ENCODE data around the gene GPALPP1. TPM values are rescaled to one million over a fixed set of nuclear protein-coding genes. Genes with fewer than 3 reads are reported as not detected.
"Not testable (repeated sequence)": the region's sequence is repeated elsewhere in the genome, so short reads cannot be mapped to it uniquely, and the experiment has no call there.

The GPALPP1 gene
- total and polyA plus RNA-seq, 8 donors, result 8.1 to 42.6 (median 20.3) TPM

- WGBS, 5 donors, result 75 to 90% (median 80%) methylated on average over 7 of the region's 7 CpGs
- DNase-seq, result no peak
- no peak for TF ChIP-seq EP300 (IDR thresholded peaks at IDR 0.05)
- TF ChIP-seq POLR2A (IDR thresholded peaks at IDR 0.05), result no peak
- TF ChIP-seq POLR2AphosphoS5 (IDR thresholded peaks at IDR 0.05), result no peak
- TF ChIP-seq CTCF (IDR thresholded peaks at IDR 0.05), result no peak
- Histone ChIP-seq H3K36me3 (no peaks in the 10 kb centered on the region), H3K27me3 (no peaks in the 10 kb centered on the region), H3K4me3 (no peak overlapping the region), H3K9me3 (no peaks in the 10 kb centered on the region), H3K27ac (no peak overlapping the region), H3K4me1 (no peaks in the 10 kb centered on the region)
- intact Hi-C loops (cut with DNase I; ENCODE audit: low total_unique reads), result no loop called here
These were observed 74.0 kb downstream of the GPALPP1 start for GRCh38 chr13:45063261-45063860.

GRCh38 chr13:45063889-45064288 is 74.6 kb downstream of the GPALPP1 start:
- H3K4me1 ChIP-seq; intact Hi-C loops (cut with DNase I; ENCODE audit: low total_unique reads); H3K27me3 ChIP-seq; H3K27ac ChIP-seq; H3K4me3 ChIP-seq; H3K36me3 ChIP-seq; DNase-seq; H3K9me3 ChIP-seq: not testable (repeated sequence)
- 88 to 97% (median 93%) methylated on average over 3 of the region's 3 CpGs for WGBS, 5 donors

GRCh38 chr13:45064889-45065288 is 75.6 kb downstream of the GPALPP1 start:
- Histone ChIP-seq H3K4me1 (no peaks in the 10 kb centered on the region), H3K9me3 (no peaks in the 10 kb centered on the region), H3K27me3 (no peaks in the 10 kb centered on the region), H3K27ac (no peak overlapping the region), H3K4me3 (no peak overlapping the region), H3K36me3 (no peaks in the 10 kb centered on the region)
- intact Hi-C loops (cut with DNase I; ENCODE audit: low total_unique reads), result no loop called here
- TF ChIP-seq CTCF (IDR thresholded peaks at IDR 0.05) (no peak), POLR2A (IDR thresholded peaks at IDR 0.05) (no peak), EP300 (IDR thresholded peaks at IDR 0.05) (no peak), POLR2AphosphoS5 (IDR thresholded peaks at IDR 0.05) (no peak)
- WGBS, 5 donors, result 91 to 94% (median 94%) methylated on average over 6 of the region's 6 CpGs
- no peak for DNase-seq

- no peak for DNase-seq
- H3K9me3 ChIP-seq, result no peaks in the 10 kb centered on the region
- peaks cover 0 to 3% (median 0%) of the 10 kb centered on the region in 3 donors for H3K27me3 ChIP-seq
- H3K4me1 ChIP-seq, result no peaks in the 10 kb centered on the region
- no peaks in the 10 kb centered on the region for H3K36me3 ChIP-seq
- 51 to 65% (median 58%) methylated on average over 5 of the region's 5 CpGs for WGBS, 5 donors
- TF ChIP-seq CTCF (IDR thresholded peaks at IDR 0.05), result no peak
- TF ChIP-seq POLR2AphosphoS5 (IDR thresholded peaks at IDR 0.05), result no peak
- TF ChIP-seq POLR2A (IDR thresholded peaks at IDR 0.05), result no peak
- no peak for TF ChIP-seq EP300 (IDR thresholded peaks at IDR 0.05)
- intact Hi-C loops (cut with DNase I; ENCODE audit: low total_unique reads), result no loop called here
- H3K27ac ChIP-seq, result no peak overlapping the region
- no peak overlapping the region for H3K4me3 ChIP-seq
These were observed 79.0 kb downstream of the GPALPP1 start for GRCh38 chr13:45068036-45069001.

Measured in stomach (tissue), 9 donors.